ENCODE measurements around the gene BLCAP.

- TF ChIP-seq, protein P1, sequence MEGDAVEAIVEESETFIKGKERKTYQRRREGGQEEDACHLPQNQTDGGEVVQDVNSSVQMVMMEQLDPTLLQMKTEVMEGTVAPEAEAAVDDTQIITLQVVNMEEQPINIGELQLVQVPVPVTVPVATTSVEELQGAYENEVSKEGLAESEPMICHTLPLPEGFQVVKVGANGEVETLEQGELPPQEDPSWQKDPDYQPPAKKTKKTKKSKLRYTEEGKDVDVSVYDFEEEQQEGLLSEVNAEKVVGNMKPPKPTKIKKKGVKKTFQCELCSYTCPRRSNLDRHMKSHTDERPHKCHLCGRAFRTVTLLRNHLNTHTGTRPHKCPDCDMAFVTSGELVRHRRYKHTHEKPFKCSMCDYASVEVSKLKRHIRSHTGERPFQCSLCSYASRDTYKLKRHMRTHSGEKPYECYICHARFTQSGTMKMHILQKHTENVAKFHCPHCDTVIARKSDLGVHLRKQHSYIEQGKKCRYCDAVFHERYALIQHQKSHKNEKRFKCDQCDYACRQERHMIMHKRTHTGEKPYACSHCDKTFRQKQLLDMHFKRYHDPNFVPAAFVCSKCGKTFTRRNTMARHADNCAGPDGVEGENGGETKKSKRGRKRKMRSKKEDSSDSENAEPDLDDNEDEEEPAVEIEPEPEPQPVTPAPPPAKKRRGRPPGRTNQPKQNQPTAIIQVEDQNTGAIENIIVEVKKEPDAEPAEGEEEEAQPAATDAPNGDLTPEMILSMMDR (conservative IDR thresholded peaks at IDR 0.05; ENCODE audit: low read depth, low read length), result no peak
- no peak for TF ChIP-seq POLR2A (IDR thresholded peaks at IDR 0.05; ENCODE audit: low read depth, low read length)
Observed at GRCh38 chr20:37559312-37560027, 31.8 kb upstream of the BLCAP start.
